Measurements from ENCODE around the gene PAPSS2.

Gene PAPSS2

GRCh38 chr10:87692956-87693484, 33.3 kb downstream of the PAPSS2 start:
- Histone ChIP-seq H3K27me3 (ENCODE audit: insufficient read depth, poor library complexity, severe bottlenecking) (no peaks in the 10 kb centered on the region), H3K27ac (replicated peaks) (no peak overlapping the region), H3K4me3 (replicated peaks; ENCODE audit: insufficient read depth, low read length) (no peak overlapping the region)
- no peak for TF ChIP-seq POLR2AphosphoS5 (IDR thresholded peaks at IDR 0.05; ENCODE audit: low read depth)
- no peak for TF ChIP-seq GABPA (IDR thresholded peaks at IDR 0.05; ENCODE audit: low read depth)
- TF ChIP-seq REST (IDR thresholded peaks at IDR 0.05; ENCODE audit: insufficient replicate concordance, low read depth), result no peak
- TF ChIP-seq SPI1 (IDR thresholded peaks at IDR 0.05; ENCODE audit: borderline replicate concordance, low read depth), result no peak
- DNase-seq (ENCODE audit: low read depth in 1 of 2, low spot score in 1 of 2), result no peak

- H3K27ac ChIP-seq (replicated peaks), result no peak overlapping the region
- no peak for DNase-seq (ENCODE audit: low read depth in 1 of 2, low spot score in 1 of 2)
- TF ChIP-seq SPI1 (IDR thresholded peaks at IDR 0.05; ENCODE audit: borderline replicate concordance, low read depth) (no peak), POLR2AphosphoS5 (IDR thresholded peaks at IDR 0.05; ENCODE audit: low read depth) (no peak), CTCF (IDR thresholded peaks at IDR 0.05; ENCODE audit: insufficient read depth, low read length) (no peak), GABPA (IDR thresholded peaks at IDR 0.05; ENCODE audit: low read depth) (no peak), REST (IDR thresholded peaks at IDR 0.05; ENCODE audit: insufficient replicate concordance, low read depth) (no peak)
- no peak overlapping the region for H3K4me3 ChIP-seq (replicated peaks; ENCODE audit: insufficient read depth, low read length)
- no peaks in the 10 kb centered on the region for H3K27me3 ChIP-seq (ENCODE audit: insufficient read depth, poor library complexity, severe bottlenecking)
Measured at GRCh38 chr10:87694011-87694794, 34.5 kb downstream of the PAPSS2 start.

DNA sequence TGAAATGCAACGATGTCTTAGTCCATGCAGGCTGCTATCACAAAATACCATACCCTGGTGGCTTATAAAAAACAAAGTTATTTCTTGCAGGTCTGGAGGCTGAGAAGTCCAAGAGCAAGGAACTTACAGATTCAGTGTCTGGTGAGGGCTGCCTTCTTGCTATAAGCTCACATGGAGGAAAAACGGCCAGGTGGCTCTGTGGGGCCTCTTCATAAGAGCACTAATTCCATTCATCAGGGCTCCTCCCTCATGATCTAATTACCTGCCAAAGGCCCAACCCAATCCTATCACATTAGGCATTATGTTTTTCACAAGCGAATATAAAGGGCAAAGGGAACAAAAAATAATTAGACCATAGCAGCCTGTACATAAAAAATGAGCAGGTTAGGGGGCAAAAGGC, 35.4 kb downstream of the PAPSS2 start:
- Histone ChIP-seq H3K27ac (replicated peaks) (no peak overlapping the region), H3K4me3 (replicated peaks; ENCODE audit: insufficient read depth, low read length) (no peak overlapping the region), H3K27me3 (ENCODE audit: insufficient read depth, poor library complexity, severe bottlenecking) (no peaks in the 10 kb centered on the region)
- DNase-seq (ENCODE audit: low read depth in 1 of 2, low spot score in 1 of 2), result no peak
- TF ChIP-seq POLR2AphosphoS5 (IDR thresholded peaks at IDR 0.05; ENCODE audit: low read depth) (no peak), REST (IDR thresholded peaks at IDR 0.05; ENCODE audit: insufficient replicate concordance, low read depth) (no peak), SPI1 (IDR thresholded peaks at IDR 0.05; ENCODE audit: borderline replicate concordance, low read depth) (no peak), CTCF (IDR thresholded peaks at IDR 0.05; ENCODE audit: insufficient read depth, low read length) (no peak), GABPA (IDR thresholded peaks at IDR 0.05; ENCODE audit: low read depth) (no peak)

All from HL-60 (cell line).